Mesothelial cell of epicardium (in vitro differentiated cells): ENCODE results near the gene ATP8B2. TPM values are rescaled to one million over a fixed set of nuclear protein-coding genes. Genes with fewer than 3 reads are reported as not detected.
A peak's percentile ranks its signal among the peaks of the same experiment; 100 is the strongest.
"Not testable (repeated sequence)": the region's sequence is repeated elsewhere in the genome, so short reads cannot be mapped to it uniquely, and the experiment has no call there.

Experiments
- DNase-seq, 2 experiments: peaks; one replicate each; pipeline ENCODE4 v3.0.0; 2021; ENCODE audit warnings: low spot score in 2 of 2; ENCODE audit not compliant: unreplicated experiment in 2 of 2
- H3K27ac Mint-ChIP-seq: 2 replicates; pipeline ENCODE4 v1.8.0; 2021; ENCODE audit warnings: mixed read lengths
- H3K27me3 Mint-ChIP-seq: 2 replicates; pipeline ENCODE4 v1.8.0; 2021; ENCODE audit warnings: low read depth, mixed read lengths
- H3K36me3 Mint-ChIP-seq: 2 replicates; pipeline ENCODE4 v1.8.0; 2021; ENCODE audit warnings: mixed read lengths
- H3K4me1 Mint-ChIP-seq: 2 replicates; pipeline ENCODE4 v1.8.0; 2021; ENCODE audit warnings: mixed read lengths
- H3K4me3 Mint-ChIP-seq: 2 replicates; pipeline ENCODE4 v1.8.0; 2021; ENCODE audit warnings: mild to moderate bottlenecking, moderate library complexity, mixed read lengths
- H3K9me3 Mint-ChIP-seq: 2 replicates; pipeline ENCODE4 v1.8.0; 2021; ENCODE audit warnings: mixed read lengths
- total RNA-seq: library from RNA; stranded (reverse); gene quantifications from 3 replicates; pipeline ENCODE4 v1.2.1, GENCODE V29; 2021
- TF ChIP-seq, protein P1 (sequence below): fragments of 200-600 bp; sonication (generic); IDR thresholded peaks from one replicate; pipeline ENCODE4 v1.5.0; 2021; ENCODE audit warnings: antibody characterized with exemption; ENCODE audit not compliant: unreplicated experiment

Gene ATP8B2
- 37.5 to 38.8 TPM (median 38.6 TPM) in 3 replicates for total RNA-seq

- TF ChIP-seq, protein P1, sequence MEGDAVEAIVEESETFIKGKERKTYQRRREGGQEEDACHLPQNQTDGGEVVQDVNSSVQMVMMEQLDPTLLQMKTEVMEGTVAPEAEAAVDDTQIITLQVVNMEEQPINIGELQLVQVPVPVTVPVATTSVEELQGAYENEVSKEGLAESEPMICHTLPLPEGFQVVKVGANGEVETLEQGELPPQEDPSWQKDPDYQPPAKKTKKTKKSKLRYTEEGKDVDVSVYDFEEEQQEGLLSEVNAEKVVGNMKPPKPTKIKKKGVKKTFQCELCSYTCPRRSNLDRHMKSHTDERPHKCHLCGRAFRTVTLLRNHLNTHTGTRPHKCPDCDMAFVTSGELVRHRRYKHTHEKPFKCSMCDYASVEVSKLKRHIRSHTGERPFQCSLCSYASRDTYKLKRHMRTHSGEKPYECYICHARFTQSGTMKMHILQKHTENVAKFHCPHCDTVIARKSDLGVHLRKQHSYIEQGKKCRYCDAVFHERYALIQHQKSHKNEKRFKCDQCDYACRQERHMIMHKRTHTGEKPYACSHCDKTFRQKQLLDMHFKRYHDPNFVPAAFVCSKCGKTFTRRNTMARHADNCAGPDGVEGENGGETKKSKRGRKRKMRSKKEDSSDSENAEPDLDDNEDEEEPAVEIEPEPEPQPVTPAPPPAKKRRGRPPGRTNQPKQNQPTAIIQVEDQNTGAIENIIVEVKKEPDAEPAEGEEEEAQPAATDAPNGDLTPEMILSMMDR: peak; percentile 95
- H3K36me3 Mint-ChIP-seq: no peaks in the 10 kb centered on the region
- H3K4me1 Mint-ChIP-seq: peaks cover 39% of the 10 kb centered on the region
- DNase-seq: peak; percentile 62 to 83
- H3K27me3 Mint-ChIP-seq: peaks cover 19% of the 10 kb centered on the region
- H3K4me3 Mint-ChIP-seq: peak within 1 kb of the TSS; percentile 93
- H3K9me3 Mint-ChIP-seq: no peaks in the 10 kb centered on the region
- H3K27ac Mint-ChIP-seq: peak within 1 kb of the TSS; percentile 94
These were observed at the start of gene ATP8B2 for GRCh38 chr1:154324669-154325582. TSS of gene ATP8B2 (plus strand) at chr1:154325525. CDS start at chr1:154328142, 2,617 bp downstream.

DNA sequence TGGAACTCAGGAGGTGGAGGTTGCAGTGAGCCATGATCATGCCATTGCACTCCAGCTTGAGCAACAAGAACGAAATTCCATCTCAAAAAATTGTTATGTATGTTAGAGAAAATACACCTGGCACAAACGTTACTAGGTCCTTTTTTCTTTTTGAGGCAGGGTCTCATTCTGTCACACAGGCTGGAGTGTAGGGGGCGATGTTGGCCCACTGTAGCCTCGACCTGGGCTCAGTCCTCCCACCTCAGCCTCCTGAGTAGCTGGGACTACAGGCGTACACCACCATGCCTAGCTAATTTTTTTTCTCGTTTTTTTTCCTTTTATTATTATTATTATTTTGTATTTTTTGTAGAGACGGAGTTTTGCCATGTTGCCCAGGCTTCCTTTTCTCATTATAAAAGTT, 48.5 kb upstream of the ATP8B2 start:
- no peak for DNase-seq
- no peaks in the 10 kb centered on the region for H3K9me3 Mint-ChIP-seq
- H3K27me3 Mint-ChIP-seq: no peaks in the 10 kb centered on the region
- peaks cover 16% of the 10 kb centered on the region for H3K4me1 Mint-ChIP-seq
- H3K27ac Mint-ChIP-seq: no peak overlapping the region
- TF ChIP-seq, protein P1: no peak
- no peak overlapping the region for H3K4me3 Mint-ChIP-seq
- peaks cover 7% of the 10 kb centered on the region for H3K36me3 Mint-ChIP-seq

DNA sequence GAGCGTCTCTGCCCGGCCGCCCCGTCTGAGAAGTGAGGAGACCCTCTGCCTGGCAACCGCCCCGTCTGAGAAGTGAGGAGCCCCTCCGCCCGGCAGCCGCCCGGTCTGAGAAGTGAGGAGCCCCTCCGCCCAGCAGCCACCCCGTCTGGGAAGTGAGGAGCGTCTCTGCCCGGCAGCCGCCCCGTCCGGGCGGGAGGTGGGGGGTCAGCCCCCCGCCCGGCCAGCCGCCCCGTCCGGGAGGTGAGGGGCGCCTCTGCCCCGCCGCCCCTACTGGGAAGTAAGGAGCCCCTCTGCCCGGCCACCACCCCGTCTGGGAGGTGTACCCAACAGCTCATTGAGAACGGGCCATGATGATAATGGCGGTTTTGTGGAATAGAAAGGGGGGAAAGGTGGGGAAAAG, 37.7 kb upstream of the ATP8B2 start:
- H3K4me3 Mint-ChIP-seq, DNase-seq, H3K36me3 Mint-ChIP-seq, H3K9me3 Mint-ChIP-seq, H3K27ac Mint-ChIP-seq, H3K4me1 Mint-ChIP-seq, H3K27me3 Mint-ChIP-seq: not testable (repeated sequence)

DNA sequence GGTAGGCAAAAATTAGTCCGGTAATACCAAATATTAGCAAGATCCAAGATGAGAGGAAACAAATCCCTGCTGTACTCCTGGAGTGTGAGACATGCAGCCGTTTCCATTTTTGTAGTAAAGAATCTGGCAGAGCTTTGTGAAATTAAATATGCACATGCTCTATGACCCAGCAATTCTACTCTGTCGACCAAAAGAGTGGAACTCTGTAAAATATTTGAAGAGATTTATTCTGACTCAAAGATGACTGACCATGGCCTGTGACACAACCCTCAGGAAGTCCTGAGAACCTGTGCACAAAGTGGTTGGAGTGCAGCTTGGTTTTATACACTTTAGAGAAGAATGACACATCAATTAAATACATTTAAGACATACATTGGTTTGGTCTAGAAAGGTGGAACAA, 36.7 kb upstream of the ATP8B2 start:
- Mint-ChIP-seq H3K4me1 (peaks cover 4% of the 10 kb centered on the region), H3K27me3 (no peaks in the 10 kb centered on the region), H3K27ac (no peak overlapping the region), H3K36me3 (no peaks in the 10 kb centered on the region), H3K9me3 (peaks cover 5% of the 10 kb centered on the region), H3K4me3 (no peak overlapping the region)
- TF ChIP-seq, protein P1: no peak
- DNase-seq: no peak

GRCh38 chr1:154290921-154291320, 34.4 kb upstream of the ATP8B2 start:
- H3K4me1 Mint-ChIP-seq: peaks cover 4% of the 10 kb centered on the region
- TF ChIP-seq, protein P1: no peak
- H3K36me3 Mint-ChIP-seq: peaks cover 3% of the 10 kb centered on the region
- no peak overlapping the region for H3K27ac Mint-ChIP-seq
- DNase-seq: no peak
- H3K27me3 Mint-ChIP-seq: no peaks in the 10 kb centered on the region
- H3K4me3 Mint-ChIP-seq: no peak overlapping the region
- H3K9me3 Mint-ChIP-seq: peaks cover 19% of the 10 kb centered on the region
